GM21447 (cell line): ENCODE data around the gene CFHR2.
"Not testable (repeated sequence)": the region's sequence is repeated elsewhere in the genome, so short reads cannot be mapped to it uniquely, and the experiment has no call there.

ENCODE experiments used
- ATAC-seq: cut with Tn5 transposase; IDR thresholded peaks from one replicate; pipeline ENCODE4 v1.9.1; 2021; ENCODE audit not compliant: unreplicated experiment

CFHR2 gene

GRCh38 chr1:196943568-196943967 is at the start of gene CFHR2:
Gene CFHR2 (plus strand): TSS chr1:196943738. CDS start chr1:196943881, 143 bp downstream.
- not testable (repeated sequence) for ATAC-seq

- no peak for ATAC-seq
Measured at GRCh38 chr1:196896355-196896754, 47.2 kb upstream of the CFHR2 start.

DNA sequence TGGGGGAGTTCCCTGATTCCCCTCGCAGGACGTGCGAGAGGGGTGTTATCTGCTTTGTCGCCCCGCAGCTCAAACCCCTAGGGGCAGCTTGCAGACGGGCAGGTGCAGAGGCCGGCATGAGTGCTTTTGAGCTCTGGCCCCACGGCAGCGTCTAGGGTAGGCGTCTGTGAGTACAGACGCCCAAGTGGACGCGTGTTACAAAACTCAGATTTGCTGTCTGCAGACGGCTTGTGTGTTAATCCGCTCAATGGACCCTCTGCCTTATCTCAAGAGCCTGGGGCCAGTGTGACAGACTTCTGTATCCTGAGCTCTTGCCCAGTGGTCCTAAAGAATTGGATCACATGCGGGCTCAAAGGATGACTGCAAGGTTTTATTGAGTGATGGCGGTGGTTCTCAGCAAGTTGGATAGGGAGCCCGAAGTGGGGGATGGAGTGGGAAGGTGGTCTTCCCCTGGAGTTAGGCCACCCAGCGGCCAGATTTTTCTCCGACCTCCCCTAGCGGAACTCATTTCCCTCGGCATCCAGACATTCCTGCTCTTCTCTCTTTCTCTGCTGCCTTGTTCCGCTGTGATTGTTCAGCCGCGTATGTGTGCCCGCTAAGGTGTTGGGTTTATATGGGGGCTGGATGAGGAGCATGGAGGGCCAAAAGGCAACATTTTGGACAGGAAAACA is 46.2 kb upstream of the CFHR2 start:
- ATAC-seq: no peak

GRCh38 chr1:196902344-196902743 is 41.2 kb upstream of the CFHR2 start:
- no peak for ATAC-seq

- no peak for ATAC-seq
Measured at GRCh38 chr1:196910215-196910614, 33.3 kb upstream of the CFHR2 start.

DNA sequence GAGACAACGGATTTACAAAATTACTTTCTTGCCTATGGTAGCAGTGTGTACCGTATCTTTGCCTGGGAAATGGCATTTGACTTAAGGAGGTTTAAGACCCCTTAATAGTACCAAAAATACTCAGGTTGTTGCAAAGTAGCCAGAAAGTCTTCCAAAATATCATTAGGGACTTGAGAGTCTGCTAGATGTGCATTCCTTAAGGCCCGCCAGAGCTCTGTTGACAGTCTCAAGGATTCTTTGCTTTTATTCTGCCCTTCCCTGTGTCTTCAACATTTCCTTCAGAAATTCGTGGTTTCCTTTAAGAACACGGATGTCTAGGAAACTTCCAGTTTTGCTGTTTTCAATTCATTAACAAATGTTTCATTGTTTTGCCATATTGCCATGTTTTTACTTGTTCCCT is 31.3 kb upstream of the CFHR2 start:
- not testable (repeated sequence) for ATAC-seq

GRCh38 chr1:196926839-196927238 is 16.7 kb upstream of the CFHR2 start:
- ATAC-seq: not testable (repeated sequence)

DNA sequence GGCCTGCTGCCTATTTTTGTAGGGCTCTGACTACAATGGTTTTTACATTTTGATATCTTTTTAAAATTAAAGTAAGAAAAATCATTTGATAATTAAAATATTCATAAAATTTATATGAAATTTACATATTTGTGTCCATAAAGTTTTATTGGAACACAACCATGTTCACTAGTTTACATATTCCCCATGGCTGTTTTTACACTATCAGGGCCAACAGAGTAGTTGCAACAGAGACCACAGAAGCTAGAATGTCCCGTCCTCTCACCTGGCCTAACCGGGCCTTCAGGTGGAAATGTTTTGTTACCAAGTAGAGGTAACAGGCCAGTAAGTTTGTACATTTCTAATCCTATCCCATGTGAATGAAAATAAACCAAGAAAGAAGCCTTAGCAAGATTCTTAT is 10.7 kb upstream of the CFHR2 start:
- ATAC-seq: not testable (repeated sequence)

GRCh38 chr1:196933531-196934189 is 9.9 kb upstream of the CFHR2 start:
- no peak for ATAC-seq

DNA sequence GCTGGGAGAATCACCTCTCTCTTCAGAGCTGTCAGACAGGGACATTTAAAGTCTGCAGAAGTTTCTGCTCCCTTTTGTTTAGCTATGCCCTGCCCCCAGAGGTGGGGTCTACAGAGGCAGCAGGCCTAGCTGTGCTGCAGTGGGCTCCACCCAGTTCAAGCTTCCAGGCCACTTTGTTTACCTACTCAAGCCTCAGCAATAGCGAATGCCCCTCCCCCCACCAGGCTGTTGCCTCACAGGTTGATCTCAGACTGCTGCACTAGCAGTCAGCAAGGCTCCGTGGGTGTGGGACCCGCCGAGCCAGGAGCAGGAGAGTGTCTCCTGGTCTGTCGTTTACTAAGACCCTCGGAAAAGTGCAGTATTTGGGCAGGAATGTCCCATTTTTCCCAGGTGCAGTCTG is 2.1 kb upstream of the CFHR2 start:
- ATAC-seq: not testable (repeated sequence)

- peak; percentile 82 for ATAC-seq
Measured at GRCh38 chr1:196951711-196952394, 8.3 kb downstream of the CFHR2 start.

DNA sequence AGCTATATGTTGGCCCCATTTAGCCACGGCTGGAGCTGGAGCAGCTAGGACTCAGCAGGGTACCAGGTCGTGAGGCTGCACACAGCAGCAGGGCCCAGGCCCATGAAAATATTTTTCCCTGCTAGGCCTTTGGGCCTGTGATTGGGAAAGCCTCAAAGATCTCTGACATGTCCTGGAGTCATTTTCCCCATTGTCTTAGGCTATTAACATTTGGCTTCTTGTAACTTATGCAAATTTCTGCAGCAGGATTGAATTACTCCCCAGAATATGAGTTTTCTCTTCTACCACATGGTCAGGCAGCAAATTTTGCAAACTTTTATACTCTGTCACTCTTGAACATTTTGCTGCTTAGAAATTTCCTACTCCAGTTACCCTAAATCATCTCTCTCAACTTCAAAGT is 11.2 kb downstream of the CFHR2 start:
- ATAC-seq: no peak

DNA sequence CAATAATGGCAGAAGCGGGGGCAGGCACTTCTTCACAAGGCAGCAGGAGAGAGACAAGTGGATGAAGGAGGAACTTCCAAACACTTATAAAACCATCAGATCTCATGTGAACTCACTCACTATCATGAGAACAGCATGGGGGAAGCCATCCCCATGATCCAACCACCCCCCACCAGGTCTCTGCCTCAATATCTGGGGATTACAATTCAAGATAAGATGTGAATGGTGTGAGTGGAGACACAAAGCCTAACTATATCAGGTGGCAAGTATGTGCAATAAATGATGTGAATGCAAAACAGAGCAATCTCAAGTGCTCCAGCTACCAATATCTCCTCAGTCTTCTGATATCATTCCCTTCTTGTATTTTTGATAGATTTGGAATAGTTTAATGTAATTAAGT is 12.4 kb downstream of the CFHR2 start:
- no peak for ATAC-seq

DNA sequence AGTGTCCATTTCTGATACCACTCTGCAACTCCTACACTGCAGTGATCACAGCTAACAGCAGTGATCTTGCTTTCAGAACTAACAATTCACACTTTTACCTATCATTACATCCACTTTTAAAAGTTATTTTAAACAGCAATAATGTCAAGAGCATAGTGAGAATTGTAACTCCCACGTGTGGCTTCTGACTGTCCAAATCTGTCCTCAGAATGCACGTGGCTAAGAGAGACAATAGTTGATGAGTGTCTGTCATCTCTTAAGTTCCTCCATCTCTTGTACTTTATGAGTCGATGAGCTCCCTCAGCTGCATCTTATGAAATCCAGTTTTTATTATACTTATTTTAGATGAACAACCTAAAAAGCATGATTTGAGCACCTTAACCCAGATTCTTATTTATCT is 17.3 kb downstream of the CFHR2 start:
- no peak for ATAC-seq

DNA sequence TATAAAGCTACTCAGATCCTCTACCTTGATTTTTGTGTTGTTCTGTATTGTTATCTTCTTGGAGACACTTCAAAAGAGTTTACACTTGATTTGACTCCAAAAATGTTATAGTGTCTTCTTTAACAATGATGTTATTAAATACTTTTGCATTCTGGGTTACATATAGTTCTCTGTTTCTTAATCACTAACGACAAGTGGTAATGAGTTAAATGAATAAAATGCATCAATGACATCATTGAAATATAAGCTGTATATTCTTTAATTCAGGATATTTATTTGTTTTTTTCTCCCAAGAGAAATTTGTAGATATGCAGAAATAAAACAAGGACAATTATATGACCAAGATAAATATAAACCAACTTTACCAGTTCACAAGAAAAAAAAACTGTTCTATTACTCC is 26.6 kb downstream of the CFHR2 start:
- ATAC-seq: no peak

- ATAC-seq: no peak
Measured at GRCh38 chr1:196976278-196976677, 32.7 kb downstream of the CFHR2 start.

DNA sequence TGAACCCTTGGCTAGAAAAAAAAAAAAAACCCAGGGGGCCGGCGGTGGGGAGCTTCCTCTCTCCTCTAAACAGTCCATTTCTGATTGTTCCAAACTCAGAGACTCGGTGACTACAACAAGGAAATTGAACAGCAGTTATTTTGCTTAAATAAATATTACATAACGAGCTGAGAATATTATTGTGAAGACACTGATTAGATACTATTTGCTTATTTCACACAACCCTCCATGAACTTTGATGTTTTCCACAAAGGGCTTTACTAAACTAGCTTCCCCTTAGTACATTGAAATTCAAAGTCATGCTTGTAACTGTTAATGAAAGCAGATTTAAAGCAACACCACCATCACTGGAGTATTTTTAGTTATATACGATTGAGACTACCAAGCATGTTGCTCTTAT is 33.7 kb downstream of the CFHR2 start, which contains the start of gene CFHR5:
CFHR5 (plus strand) TSS at position 279 of the 400 bp plus-strand sequence; CDS start at position 388, 109 bp downstream.
- ATAC-seq: no peak

DNA sequence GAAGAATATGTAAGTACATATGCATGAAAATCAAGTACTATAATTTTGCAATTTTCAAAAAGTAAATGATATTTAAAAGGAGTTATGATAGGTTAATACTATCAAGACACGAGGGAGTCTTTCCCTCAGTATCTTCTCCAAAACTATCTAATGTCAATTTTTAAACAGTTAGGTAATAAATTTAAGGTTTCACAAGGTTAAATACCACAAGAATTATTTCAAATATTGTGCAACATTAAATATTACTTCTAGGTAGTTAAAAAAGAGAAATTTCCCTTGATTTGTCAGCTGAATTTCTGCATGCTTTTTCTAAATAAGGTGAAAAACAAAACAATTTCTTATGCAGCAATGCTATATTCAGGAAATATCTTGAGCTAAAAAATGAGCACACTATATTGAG is 37.3 kb downstream of the CFHR2 start:
- no peak for ATAC-seq

DNA sequence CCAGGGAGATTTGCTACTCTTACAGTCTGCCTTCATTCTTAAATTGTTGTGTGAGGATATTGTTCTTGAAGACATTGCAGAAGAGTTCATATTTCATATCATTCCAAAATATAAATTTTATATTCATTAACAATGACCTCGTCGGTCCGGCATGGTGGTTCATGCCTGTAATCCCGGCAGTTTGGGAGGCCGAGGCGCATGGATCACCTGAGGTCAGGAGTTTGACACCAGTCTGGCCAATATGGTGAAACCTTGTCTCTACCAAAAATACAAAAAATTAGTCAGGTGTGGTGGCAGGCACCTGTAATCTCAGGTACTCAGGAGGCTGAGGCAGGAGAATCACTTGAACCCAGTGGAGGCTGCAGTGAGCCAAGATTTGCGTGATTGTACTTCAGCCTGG is 38.7 kb downstream of the CFHR2 start:
- ATAC-seq: not testable (repeated sequence)

DNA sequence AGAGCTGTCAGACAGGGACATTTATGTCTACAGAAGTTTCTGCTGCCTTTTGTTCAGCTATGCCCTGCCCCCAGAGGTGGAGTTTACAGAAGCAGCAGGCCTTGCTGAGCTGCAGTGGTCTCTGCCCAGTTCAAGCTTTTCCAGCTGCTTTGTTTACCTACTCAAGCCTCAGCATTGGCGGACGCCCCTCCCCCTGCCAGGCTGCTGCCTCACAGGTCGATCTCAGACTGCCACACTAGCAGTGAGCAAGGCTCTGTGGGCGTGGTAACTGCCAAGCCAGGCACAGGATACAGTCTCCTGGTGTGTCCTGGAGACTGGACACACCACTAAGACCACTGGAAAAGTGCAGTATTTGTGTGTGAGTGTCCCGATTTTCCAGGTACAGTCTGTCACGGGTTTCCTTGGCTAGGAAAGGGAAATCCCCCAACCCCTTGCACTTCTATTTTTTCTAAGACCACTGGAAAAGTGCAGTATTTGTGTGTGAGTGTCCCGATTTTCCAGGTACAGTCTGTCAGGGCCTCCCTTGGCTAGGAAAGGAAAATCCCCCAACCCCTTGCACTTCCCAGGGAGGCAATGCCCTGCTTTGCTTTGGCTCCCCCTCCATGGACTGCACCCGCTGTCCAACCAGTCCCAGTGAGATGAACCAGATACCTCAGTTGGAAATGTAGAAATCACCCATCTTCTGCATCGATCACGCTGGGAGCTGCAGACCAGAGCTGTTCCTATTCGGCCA is 48.5 kb downstream of the CFHR2 start:
- not testable (repeated sequence) for ATAC-seq

GRCh38 chr1:196993916-196994315 is 50.4 kb downstream of the CFHR2 start:
- no peak for ATAC-seq
